ENCODE results near the gene ABCB11.

The ABCB11 gene

DNA sequence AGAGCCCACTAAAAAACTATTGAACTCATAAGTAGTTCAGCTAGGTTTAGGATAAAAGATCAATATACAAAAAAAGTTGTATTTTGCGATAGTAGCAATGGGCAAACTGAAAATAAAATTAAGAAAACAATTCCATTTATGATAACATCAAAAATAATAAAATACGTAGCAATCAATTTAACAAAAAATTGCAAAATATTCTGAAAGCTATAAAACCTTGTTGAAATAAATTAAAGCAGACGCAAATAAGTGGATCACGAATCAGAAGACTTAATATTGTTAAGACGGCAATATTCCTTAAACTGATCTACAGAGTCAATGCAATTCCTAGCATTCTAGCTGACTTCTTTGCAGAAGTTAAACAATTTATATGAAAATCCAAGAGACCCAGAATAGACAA is 24.5 kb downstream of the ABCB11 start:
- FAIRE-seq, result no peak

DNA sequence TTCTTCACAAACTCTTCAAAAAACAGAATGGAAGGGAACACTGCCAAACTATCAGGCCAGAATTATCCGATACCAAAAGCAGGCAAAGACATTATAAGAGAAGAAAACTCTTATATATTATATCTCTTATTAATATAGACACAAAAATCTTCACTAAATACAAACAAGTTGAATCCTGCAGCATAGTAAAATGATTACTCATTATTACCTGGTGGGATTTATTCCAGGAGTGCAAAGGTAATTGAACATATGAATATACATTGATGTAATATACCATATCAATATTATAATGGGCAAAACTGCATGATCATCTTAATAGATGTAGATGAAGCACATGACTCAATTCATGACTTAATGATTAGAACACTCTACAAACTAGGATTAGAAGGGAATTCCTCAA is 25.1 kb downstream of the ABCB11 start:
- FAIRE-seq, result no peak

DNA sequence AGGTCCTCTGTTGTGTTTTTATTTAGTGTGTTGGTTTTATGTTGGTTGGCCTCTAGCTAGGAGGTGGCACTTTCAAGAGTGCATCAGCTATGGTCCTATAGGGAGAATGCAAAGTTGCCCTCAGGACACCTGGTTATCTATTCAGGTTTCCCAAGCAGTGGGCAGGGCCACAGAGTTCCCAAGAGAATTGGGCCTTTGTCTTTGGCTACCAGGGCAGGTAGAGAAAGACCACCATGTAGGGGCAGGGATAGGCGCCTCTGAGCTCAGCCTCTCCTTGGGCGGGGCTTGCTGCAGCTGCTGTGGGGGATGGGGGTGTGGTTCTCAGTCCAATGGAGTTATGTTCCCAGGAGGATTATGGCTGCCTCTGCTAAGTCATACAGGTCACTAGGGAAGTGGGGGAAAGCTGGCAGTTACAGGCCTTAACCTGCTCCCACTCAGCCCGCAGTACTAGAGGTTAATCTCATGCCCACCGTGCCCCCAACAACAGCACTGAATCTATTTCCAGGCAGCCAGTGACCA is 26.0 kb downstream of the ABCB11 start:
- no peak for FAIRE-seq

DNA sequence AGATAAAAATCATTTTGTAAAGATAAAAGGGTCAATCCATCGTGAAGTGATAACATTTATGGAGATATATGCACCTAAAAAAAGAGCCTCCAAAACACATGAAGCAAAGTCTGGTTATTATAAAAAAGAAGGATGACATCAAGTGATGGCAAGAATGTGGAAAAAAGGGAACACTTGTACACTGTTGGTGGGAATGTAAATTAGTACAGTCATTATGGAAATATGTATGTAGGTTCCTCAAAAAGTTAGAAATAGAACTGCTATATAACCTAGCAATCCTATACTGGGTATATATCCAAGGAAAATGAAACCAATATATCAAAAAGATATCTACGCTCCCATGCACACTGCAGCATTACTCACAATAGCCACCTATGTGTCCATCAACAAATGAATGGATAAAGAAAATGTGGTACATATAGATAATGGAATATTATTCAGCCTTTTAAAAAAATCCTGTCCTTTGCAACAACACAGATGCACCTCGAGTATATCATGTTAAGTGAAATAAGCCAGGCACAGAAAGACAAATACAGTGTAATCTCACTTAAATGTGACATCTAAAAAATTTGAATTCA is 28.9 kb downstream of the ABCB11 start:
- FAIRE-seq, result no peak

DNA sequence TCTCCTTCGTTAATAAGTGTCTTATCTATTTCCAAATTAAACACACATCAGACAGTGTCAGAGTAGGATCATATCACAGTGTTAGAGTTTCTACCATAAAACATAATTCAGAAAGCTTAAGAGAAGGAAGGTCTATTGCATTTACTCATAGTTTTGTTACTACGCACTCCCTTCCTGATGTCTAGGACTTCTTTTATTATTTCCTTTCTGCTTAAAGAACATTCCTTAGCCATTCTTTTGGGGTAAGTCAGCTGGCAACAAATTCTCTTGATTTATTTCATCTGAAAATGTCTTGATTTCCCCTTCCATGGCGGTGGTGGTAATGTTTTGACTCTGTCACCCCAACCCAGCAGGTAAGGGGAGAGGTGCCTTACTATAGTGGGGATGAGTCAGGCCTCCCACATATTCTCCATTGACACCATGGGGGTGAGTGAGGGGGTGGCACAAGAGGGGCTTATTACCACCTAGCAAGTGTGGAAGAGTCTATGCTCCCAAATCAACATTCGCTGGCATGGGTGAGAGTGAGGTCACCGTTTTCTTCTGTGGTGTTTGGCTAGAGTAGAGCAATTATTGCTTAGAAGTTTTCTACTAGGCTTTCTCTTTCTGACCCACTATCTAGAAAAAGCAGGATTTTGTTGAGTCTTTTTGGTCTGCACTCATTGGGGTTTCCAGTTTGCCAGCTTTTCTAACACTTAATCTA is 29.9 kb downstream of the ABCB11 start:
- no peak for FAIRE-seq

DNA sequence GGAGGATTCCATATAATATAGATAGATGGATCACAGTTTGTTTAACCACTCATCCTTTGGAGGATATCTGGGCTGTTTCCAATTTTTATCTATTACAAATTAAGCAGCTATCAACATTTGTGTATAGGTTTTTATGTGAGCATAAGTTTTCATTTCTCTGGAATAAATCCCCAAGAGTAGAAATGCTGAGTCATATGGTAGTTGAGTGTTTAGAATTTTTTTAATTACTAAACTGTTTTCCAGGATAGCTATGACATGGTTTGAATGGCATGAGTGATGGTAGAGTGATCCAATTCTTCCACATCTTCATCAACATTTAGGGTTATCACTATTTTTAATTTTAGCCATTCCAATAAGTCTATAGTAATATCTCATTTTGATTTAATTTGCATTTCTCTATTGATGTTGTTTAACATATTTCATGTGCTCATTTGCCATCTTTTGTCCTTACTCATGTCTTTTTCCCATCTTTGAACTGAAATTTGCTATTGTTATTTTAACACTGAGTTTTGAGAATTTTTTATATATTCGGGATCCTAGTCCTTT is 31.4 kb downstream of the ABCB11 start:
- FAIRE-seq, result no peak

DNA sequence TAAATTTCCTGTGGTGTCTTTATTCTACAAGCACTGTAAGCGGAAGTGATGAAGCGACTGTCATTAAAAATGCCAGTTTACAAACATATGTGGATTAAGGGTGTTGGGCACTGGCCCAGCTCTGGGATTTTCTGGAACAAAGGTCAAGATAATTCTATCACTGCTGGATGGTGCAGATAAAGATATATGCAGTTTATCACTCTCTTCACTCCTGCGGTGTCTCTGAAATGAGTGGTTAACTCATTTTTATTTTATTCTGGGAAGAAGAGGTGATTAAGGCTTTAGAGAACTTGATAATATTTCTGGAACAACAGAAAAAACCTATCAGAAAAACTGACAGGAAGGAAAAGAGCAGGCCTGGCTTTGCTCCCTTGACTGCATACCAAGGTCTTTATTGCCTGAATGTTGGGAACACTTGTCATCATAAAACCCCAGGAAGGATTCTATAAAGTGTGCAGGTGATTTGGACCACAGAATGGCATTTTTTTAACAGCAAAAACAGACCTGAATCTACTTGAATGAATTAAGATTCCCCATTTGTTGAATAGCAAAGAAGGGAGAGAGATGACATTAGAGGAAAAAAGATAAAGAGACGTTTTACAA is 32.4 kb downstream of the ABCB11 start:
- FAIRE-seq, result no peak

DNA sequence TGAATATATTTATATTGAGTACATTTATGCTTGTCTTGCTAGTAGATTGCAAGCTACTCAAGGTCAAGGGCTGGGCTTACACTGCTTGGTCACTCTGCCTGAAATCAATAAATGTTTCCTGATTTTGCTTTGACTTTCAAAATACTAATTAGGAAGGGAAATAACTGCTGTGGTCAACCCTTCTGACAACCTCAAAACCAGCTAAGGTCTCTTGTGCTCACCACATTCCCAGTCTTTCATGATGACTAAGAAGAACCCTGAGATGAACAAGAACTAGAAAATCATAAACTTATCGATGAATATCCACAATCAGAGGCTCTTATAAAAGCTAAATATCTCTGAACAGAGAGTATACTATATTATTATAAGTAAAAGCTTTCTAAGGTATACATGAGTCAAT is 33.3 kb downstream of the ABCB11 start:
- no peak for FAIRE-seq

DNA sequence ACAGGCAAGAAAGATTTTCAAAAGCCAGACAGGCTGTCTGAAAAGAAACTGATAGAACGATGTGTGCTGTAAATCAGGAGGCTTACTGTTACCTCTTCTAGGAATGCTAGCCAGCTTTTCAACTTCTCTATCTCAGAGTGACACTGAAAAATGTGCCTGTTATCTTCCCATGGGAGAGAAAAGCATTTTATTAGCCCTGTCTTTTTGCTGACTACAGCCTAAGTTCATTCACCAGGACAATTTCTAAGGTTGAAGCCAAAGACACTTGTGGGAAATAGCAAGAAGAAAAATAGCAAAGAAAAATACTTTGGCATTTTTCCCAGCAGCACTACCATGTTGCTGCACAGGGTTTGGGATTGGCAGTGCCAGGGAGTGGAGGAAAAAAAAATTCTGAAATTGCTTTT is 34.0 kb downstream of the ABCB11 start:
- FAIRE-seq, result no peak

DNA sequence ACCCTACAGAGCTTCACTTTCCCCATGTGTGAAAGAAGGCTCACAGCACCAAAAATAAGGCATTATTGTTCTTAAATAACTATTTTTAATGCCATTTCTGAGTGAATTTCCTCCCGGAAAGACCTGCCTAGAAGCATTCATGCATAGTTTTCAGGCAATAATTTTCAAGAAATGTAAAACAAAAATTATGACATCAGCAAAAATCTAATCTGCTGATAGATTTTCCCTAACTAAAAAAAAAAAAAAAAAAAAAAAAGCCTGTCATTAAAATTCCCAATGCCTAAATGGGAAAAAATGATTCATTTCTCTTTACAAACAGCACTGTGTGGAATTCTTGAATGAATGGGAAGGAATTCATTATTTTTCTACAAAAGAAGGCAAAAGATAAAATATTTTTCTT is 35.4 kb downstream of the ABCB11 start:
- FAIRE-seq, result no peak

DNA sequence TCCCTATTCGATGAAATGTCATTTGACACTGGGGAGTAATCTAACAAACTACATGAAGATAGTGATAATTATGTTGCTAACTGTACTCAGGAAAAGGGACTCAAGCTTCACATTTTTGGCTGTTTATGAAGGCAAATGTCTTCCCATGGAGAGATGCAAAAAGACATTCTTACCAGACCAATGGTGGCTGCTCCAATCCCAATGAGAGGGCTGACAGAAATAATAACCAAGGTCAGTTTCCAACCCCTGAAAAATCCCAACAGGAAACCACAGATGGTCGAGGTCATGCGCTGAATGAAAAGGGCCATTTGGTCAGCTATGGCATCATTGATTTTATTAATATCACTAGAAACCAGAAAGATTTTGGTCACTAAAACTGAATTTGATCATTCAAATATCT is 37.6 kb downstream of the ABCB11 start:
- FAIRE-seq, result no peak

DNA sequence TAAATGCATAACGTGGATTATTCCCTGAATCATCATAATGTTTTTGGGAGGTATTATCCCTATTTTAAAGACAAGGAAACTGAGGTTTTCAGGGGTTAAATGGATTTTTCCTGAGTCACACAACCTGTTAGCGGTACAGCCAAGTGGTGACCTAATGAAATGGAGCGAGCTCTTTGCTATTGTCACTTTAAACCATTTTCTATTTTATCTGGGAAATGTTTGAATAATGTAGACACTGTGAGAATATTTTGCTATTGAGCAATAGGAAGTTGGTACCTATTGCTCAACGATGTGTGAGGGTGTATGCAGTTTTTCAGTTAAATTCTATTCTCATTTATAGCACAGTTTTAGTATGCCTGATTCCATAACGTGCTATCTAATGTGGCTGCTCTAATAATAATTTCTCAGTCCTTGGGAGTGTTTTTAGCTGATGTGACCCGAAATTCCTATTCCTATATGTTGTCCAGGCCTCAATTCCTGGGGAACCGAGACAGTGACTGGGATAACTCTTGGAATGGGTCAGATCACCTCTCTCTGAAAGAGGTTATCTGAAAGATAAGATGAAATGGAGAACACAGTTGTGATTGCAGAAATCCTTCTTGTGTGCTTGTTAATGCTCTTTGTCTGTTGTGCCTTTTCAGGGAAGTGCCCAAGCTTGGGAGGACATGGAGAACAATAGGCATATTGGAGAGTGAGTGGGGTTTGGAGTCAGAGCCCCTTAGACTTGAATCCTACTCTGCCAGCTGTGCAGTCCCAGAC is 38.4 kb downstream of the ABCB11 start:
- no peak for FAIRE-seq

DNA sequence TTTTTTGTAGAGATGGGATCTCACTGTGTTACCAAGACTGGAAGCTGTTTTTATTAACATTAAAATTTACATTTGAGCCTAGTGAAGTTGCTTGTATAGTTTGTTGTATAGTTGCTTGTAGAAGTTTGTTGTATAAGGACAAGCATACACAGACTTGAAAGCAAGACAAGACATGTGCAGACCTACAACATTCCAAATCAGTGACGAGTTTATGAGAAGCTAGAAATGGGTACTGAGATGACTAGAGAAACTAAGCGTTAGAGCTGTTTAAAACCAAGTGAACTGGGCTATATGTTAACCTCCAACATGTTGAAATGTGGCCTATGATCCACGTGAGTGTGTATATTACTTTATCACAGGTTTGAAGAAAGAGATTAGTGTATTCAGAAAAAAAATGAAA is 39.1 kb downstream of the ABCB11 start:
- no peak for FAIRE-seq

DNA sequence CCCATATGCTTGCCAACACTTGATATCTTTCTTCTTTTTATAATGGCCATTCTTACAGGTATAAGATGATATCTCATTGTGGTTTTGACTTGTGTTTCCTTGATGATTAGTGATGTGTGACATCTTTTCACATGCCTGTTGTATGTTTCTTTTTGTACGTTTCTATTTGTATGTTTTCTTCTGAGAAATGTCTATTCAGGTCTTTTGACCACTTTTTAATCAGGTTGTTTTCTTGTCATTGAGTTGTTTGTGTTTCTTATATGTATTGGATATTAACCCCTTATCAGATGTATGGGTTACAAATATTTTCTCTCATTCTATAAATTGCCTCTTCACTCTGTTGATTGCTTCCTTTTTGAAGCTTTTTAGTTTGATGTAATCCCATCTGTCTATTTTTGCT is 42.4 kb downstream of the ABCB11 start:
- no peak for FAIRE-seq

DNA sequence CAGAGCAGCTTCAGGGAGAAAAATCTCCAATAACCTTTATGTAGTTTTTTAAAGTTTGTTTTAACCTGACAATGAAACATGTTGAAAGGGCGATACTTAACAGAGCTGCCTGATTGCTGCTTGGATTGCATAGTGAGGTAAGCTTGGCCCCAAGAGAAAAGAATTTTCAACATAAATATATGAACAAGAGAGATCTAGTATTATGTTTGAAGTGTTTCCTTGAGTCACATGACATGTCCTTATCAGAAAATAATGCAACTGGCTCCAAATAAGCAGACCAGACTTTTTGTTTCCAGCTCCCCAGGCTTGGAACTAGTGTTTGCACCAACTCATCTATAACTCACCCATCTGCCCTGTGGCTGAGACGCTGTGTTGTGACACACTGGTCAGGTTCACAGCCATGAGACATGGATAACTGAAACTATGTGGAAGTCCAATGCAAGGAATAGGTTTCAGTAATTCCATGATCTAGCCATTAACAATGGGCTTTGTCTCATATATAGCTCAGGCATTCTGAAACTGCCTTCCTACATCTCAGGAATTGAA is 44.7 kb downstream of the ABCB11 start:
- FAIRE-seq, result no peak

DNA sequence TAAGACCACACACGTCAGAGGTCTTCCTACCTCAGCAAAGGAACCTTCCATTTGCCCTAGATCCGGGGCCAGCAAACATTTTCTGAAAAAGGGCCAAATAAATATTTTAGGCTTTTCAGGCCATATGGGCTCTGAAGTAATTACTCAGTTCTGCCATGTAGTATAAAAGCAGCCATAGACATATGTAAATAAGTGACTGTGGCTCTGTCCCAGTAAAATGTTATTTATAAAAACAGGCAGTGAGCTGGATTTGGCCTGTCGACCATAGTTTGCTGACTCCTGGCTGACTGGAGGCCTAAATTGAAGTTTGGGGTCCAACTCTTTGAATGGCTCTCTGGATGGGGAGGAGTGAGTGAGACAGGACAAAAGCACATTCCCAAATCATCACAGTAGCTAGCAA is 49.5 kb downstream of the ABCB11 start:
- FAIRE-seq, result no peak

DNA sequence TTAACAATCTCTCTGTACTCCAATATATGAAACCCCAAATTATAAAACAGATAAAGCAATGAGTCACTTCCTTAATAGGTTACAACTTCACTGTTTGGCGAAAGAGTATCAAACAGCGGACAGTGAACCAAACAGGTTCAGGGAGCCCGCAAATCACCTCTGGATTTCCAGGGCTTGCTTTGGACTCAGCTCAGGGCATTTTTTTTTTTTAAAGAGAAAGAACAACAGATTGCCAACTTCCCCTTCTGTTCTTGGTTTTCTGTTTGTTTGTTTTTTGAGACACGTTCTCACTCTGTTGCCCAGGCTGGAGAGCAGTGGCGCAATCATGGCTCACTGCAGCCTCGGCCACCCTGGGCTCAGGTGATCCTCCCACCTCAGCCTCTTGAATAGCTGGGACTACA is 52.7 kb downstream of the ABCB11 start:
- no peak for FAIRE-seq

DNA sequence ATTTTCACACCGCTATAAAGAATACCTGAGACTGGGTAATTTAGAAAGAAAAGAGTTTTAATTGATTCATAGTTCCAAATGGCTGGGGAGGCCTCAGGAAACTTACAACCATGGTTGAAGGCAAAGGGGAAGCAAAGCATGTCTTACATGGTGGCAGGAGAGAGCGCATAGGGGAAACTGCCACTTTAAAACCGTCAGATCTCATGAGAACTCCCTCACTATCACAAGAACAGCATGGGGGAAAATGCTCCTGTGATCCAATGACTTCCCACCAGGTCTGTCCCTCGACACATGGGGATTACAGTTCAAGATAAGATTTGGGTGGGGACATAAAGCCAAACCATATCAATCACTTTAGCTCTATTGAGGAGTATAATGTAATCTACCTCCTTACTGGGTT is 53.5 kb downstream of the ABCB11 start:
- no peak for FAIRE-seq

DNA sequence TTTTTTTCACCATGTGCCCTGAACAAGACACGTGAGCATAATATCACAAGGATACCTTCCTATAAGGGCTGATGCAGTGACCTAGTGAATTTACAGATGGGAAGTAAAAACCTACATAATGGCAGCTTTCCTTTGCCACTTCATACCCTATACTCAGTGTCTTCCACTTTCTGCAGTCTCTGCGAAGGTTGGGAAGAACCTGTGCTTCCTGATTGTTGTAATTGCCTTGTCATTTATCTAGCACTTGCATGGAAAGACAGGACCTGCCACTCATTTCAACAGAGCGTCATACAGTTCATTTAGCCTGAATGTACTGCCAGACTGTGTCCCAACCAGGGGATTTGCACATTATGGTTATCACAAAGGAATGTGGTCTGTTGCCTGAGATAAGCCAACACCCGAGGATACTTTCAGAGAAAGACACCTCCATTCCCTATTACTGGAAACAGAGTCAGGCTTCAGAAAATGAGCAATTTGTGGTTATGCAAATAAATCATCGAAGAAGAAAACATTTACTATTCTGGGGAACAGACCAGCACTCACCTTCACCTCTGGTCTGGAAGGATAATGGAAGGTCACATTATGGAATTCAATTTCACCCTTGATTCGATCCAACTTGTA is 55.0 kb downstream of the ABCB11 start:
- FAIRE-seq, result no peak

DNA sequence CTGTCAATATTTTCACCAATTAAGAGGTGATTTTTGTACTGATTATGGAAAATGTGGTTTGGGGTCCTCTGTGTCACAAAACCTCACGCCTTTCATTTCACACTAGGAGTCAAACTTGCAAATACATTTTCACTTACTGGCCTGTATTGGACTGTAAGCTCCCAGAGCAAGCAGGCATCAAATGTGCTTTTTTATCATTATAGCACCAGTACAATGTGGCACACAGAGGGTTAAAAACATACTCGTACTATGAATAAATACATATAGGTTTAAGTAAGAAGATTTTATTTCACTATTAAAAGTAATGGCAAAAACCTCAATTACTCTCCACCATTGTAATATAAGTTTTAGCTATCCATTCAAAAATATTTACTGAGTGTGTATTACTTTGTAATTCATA is 56.7 kb downstream of the ABCB11 start:
- FAIRE-seq, result no peak

DNA sequence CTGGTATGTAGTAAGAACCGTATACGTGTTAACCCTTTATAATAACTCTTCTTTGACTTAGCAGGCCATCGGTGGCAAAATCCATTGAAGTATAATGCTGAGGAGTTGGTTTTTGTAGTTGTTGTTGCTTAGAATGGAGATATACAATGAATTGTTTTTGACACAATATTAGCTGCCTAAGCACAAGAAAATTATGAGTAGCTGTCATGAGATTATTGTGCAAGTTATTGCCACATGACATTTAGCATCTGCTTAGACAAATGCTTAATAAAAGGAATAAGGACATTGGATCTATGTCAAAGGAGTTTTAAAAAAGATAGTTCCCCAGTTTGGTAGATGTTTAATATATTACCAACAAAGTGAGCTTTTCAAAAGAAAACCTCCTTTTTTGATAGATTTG is 59.9 kb downstream of the ABCB11 start:
- FAIRE-seq, result no peak

DNA sequence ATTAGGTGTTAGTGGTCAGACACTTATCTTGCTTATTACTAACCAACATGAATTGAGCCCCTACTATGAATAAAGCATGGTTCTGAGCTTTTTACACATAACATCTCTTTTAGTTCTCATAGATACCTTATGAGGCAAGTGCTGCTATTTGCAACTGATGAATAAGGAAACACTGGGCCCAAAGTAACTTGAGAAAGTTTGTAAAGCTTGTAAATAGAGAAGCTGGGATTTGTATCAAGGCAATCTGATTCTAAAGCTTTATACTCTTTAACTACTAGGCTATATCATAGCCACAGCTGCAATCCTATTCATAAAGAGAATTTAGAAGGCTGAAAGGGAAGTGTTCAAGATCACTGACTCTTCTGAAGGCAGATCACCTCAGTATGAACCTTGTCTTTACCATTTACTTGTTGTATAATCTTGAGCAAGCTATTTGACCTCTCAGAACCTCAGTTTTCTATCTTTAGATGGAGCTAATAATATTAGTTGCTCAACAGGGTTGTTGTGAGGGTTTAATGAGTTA is 60.4 kb downstream of the ABCB11 start:
- no peak for FAIRE-seq
